Kidney (tissue), 14 donors: ENCODE data around the gene IDUA. TPM values are rescaled to one million over a fixed set of nuclear protein-coding genes. Genes with fewer than 3 reads are reported as not detected.

Source experiments
- DNase-seq, 5 donors: peaks; one replicate each; pipeline ENCODE4 v3.0.0-alpha.2; 2013 to 2020
- FAIRE-seq: peaks from 2 replicates; lab custom pipeline; 2012; peaks lifted over from hg19 to GRCh38; lab: Jason Lieb, UNC
- H3K27ac ChIP-seq, 2 donors: one replicate each; pipeline ENCODE4 v1.7.0; 2013; ENCODE audit warnings: low read depth in 2 of 2, low read length in 2 of 2, inconsistent platforms in 1 of 2
- H3K27me3 ChIP-seq: one replicate; pipeline ENCODE4 v1.7.1; 2013; ENCODE audit warnings: low read length, inconsistent platforms; ENCODE audit not compliant: control insufficient read depth, insufficient read depth
- H3K36me3 ChIP-seq, 3 donors: one replicate each; pipeline versions ENCODE4 v1.7.0 to v1.7.1; 2013; ENCODE audit warnings: low read length in 3 of 3, control low read depth in 1 of 3, inconsistent platforms in 1 of 3; ENCODE audit not compliant: insufficient read depth in 3 of 3, control insufficient read depth in 2 of 3
- H3K4me1 ChIP-seq, 3 donors: one replicate each; pipeline versions ENCODE4 v1.7.0 to v1.7.1; 2013; ENCODE audit warnings: low read length in 3 of 3, inconsistent platforms in 1 of 3, low read depth in 1 of 3; ENCODE audit not compliant: control insufficient read depth in 2 of 3, insufficient read depth in 2 of 3
- H3K4me3 ChIP-seq, 3 donors: one replicate each; pipeline versions ENCODE4 v1.7.0 to v1.8.1; 2013; ENCODE audit warnings: low read length in 3 of 3, control low read depth in 1 of 3, inconsistent platforms in 1 of 3
- H3K9ac ChIP-seq, 3 donors: one replicate each; pipeline versions ENCODE4 v1.7.0 to v1.7.1; 2013; ENCODE audit warnings: low read length in 3 of 3, control low read depth in 1 of 3, inconsistent platforms in 1 of 3
- H3K9me3 ChIP-seq, 3 donors: one replicate each; pipeline versions ENCODE4 v1.7.0 to v1.7.1; 2013; ENCODE audit warnings: low read length in 3 of 3, control low read depth in 1 of 3, inconsistent platforms in 1 of 3; ENCODE audit not compliant: control insufficient read depth in 2 of 3, insufficient read depth in 1 of 3
- CTCF ChIP-seq: IDR thresholded peaks from 3 replicates; pipeline ENCODE4 v1.5.1; 2012; ENCODE audit warnings: mild to moderate bottlenecking, moderate library complexity, borderline replicate concordance; ENCODE audit not compliant: insufficient read depth; ENCODE audit errors: extremely low read depth
- intact Hi-C: fragments of 100-400 bp; cut with DNase I; formaldehyde crosslinking; loops from one replicate; pipeline ENCODE4 v1.11.1; 2022
- polyA plus RNA-seq: library from polyadenylated mRNA; stranded (reverse); fragments of 350-450 nt; fragmentation: Illumina TruSeq; extraction: RNeasy Lipid Tissue Mini Kit (QIAGEN cat#74804); gene quantifications from one replicate; pipeline ENCODE4 v1.2.3, GENCODE V29; 2014; ENCODE audit warnings: low read depth, low replicate concordance; ENCODE audit not compliant: insufficient read depth
- total RNA-seq: library from RNA; stranded (reverse); fragmentation: NEBNext Ultra II Directional; extraction: Animal tissue kit (Norgen Biotek cat#: 25700); gene quantifications from one replicate; pipeline ENCODE4 v1.2.1, GENCODE V29; 2021
- donor health status: control.
- donor health status: control.
- donor health status: control.
- donor health status: control.
- donor health status: control.
- donor health status: DM: yes; HTN: yes; CAD: no.
- donor health status: Normal renal cell carcinoma (clear cell type).

IDUA gene
- total and polyA plus RNA-seq, 2 donors from 2014 or later = 11.9 to 58.5 TPM

- no peak overlapping the region for H3K27ac ChIP-seq
- DNase-seq (peak in 1 of 5 donors; percentile 12), FAIRE-seq (no peak)
- no peaks in the 10 kb centered on the region for H3K27me3 ChIP-seq
- no peaks in the 10 kb centered on the region for H3K9me3 ChIP-seq
- no peak overlapping the region for H3K9ac ChIP-seq
- peaks cover 0 to 18% (median 10%) of the 10 kb centered on the region in 3 donors for H3K4me1 ChIP-seq
- H3K4me3 ChIP-seq = peak overlapping the region in 2 of 3 donors; percentile 30 to 39
- intact Hi-C loops = no loop called here
- H3K36me3 ChIP-seq = no peaks in the 10 kb centered on the region
- no peak for TF ChIP-seq CTCF
Observed at GRCh38 chr4:984336-985054, 2.3 kb upstream of the IDUA start.

- DNase-seq (peak in 3 of 5 donors; percentile 49 to 92 (median 63)), FAIRE-seq (no peak)
- H3K9me3 ChIP-seq = no peaks in the 10 kb centered on the region
- peaks cover 0 to 18% (median 10%) of the 10 kb centered on the region in 3 donors for H3K4me1 ChIP-seq
- peak overlapping the region in 2 of 3 donors; percentile 30 to 39 for H3K4me3 ChIP-seq
- no peak overlapping the region for H3K27ac ChIP-seq
- TF ChIP-seq CTCF = no peak
- H3K27me3 ChIP-seq = no peaks in the 10 kb centered on the region
- H3K9ac ChIP-seq = no peak overlapping the region
- peaks cover 0 to 4% (median under 1%) of the 10 kb centered on the region in 3 donors for H3K36me3 ChIP-seq
- intact Hi-C loops = no loop called here
Observed at GRCh38 chr4:985123-985830, 1.6 kb upstream of the IDUA start.

GRCh38 chr4:986428-986878, 391 bp upstream of the IDUA start:
- Histone ChIP-seq H3K27ac (peak overlapping the region in 1 of 2 donors; percentile 74), H3K4me1 (peaks cover 0 to 22% (median 10%) of the 10 kb centered on the region in 3 donors), H3K4me3 (peak overlapping the region; percentile 66 to 80 (median 78)), H3K9me3 (no peaks in the 10 kb centered on the region), H3K27me3 (no peaks in the 10 kb centered on the region), H3K36me3 (peaks cover 0 to 4% (median 4%) of the 10 kb centered on the region in 3 donors), H3K9ac (peak overlapping the region; percentile 2 to 88 (median 62))
- TF ChIP-seq CTCF = no peak
- intact Hi-C loops = no loop called here
- no peak for DNase-seq
- FAIRE-seq = no peak
